Effector memory CD8-positive, alpha-beta T cell (primary cell): ENCODE results near the gene CDH4.

Experiments
- ATAC-seq: fragments of 150-1000 bp; cut with Tn5 transposase; replicated peaks from 2 replicates; pipeline ENCODE4 v1.10.0; 2021; ENCODE audit warnings: mild to moderate bottlenecking, moderate library complexity
- DNase-seq, 3 experiments: peaks; one replicate each; pipeline ENCODE4 v3.0.0; 2021
- H3K27ac Mint-ChIP-seq, 2 donors: one replicate each; pipeline ENCODE4 v1.8.0; 2022; ENCODE audit warnings: mild to moderate bottlenecking in 2 of 2, mixed read lengths in 2 of 2, moderate library complexity in 2 of 2
- H3K27me3 Mint-ChIP-seq, 2 donors: one replicate each; pipeline ENCODE4 v1.8.0; 2022; ENCODE audit warnings: mixed read lengths in 2 of 2
- H3K36me3 Mint-ChIP-seq: one replicate; pipeline ENCODE4 v1.8.0; 2022; ENCODE audit warnings: mild to moderate bottlenecking, moderate library complexity, mixed read lengths; ENCODE audit not compliant: insufficient read depth
- H3K4me1 Mint-ChIP-seq, 2 donors: one replicate each; pipeline ENCODE4 v1.8.0; 2022; ENCODE audit warnings: low read depth in 2 of 2, mixed read lengths in 2 of 2
- H3K4me3 Mint-ChIP-seq, 2 donors: one replicate each; pipeline ENCODE4 v1.8.0; 2022; ENCODE audit warnings: mild to moderate bottlenecking in 2 of 2, mixed read lengths in 2 of 2, moderate library complexity in 2 of 2
- H3K9me3 Mint-ChIP-seq, 2 donors: one replicate each; pipeline ENCODE4 v1.8.0; 2022; ENCODE audit warnings: mixed read lengths in 2 of 2

The CDH4 gene

GRCh38 chr20:61608275-61609085 lies 356.4 kb downstream of the CDH4 start:
- Mint-ChIP-seq H3K9me3 (peaks cover 0 to 12% of the 10 kb centered on the region in 2 donors), H3K36me3 (no peaks in the 10 kb centered on the region), H3K27me3 (peaks cover 0 to 6% of the 10 kb centered on the region in 2 donors), H3K27ac (no peak overlapping the region), H3K4me1 (no peaks in the 10 kb centered on the region), H3K4me3 (no peak overlapping the region)
- DNase-seq (no peak), ATAC-seq (no peak)

GRCh38 chr20:61609461-61609860 lies 357.4 kb downstream of the CDH4 start:
- Mint-ChIP-seq H3K4me1 (no peaks in the 10 kb centered on the region), H3K27ac (no peak overlapping the region), H3K4me3 (no peak overlapping the region), H3K27me3 (peaks cover 0 to 11% of the 10 kb centered on the region in 2 donors), H3K36me3 (no peaks in the 10 kb centered on the region), H3K9me3 (peaks cover 0 to 12% of the 10 kb centered on the region in 2 donors)
- ATAC-seq (no peak), DNase-seq (no peak)

GRCh38 chr20:61611401-61612180 lies 359.5 kb downstream of the CDH4 start:
- H3K9me3 Mint-ChIP-seq, result peaks cover 0 to 12% of the 10 kb centered on the region in 2 donors
- H3K4me1 Mint-ChIP-seq, result no peaks in the 10 kb centered on the region
- no peak overlapping the region for H3K4me3 Mint-ChIP-seq
- H3K27me3 Mint-ChIP-seq, result peaks cover 0 to 11% of the 10 kb centered on the region in 2 donors
- DNase-seq (no peak), ATAC-seq (no peak)
- H3K36me3 Mint-ChIP-seq, result no peaks in the 10 kb centered on the region
- no peak overlapping the region for H3K27ac Mint-ChIP-seq

GRCh38 chr20:61613917-61614705 lies 362.1 kb downstream of the CDH4 start:
- Mint-ChIP-seq H3K27me3 (peaks cover 0 to 11% of the 10 kb centered on the region in 2 donors), H3K4me3 (no peak overlapping the region), H3K27ac (no peak overlapping the region), H3K4me1 (no peaks in the 10 kb centered on the region), H3K36me3 (no peaks in the 10 kb centered on the region), H3K9me3 (peaks cover 0 to 12% of the 10 kb centered on the region in 2 donors)
- no peak for ATAC-seq
- no peak for DNase-seq

- Mint-ChIP-seq H3K9me3 (peaks cover 0 to 7% of the 10 kb centered on the region in 2 donors), H3K27ac (no peak overlapping the region), H3K36me3 (no peaks in the 10 kb centered on the region), H3K4me1 (no peaks in the 10 kb centered on the region), H3K4me3 (no peak overlapping the region), H3K27me3 (peaks cover 0 to 11% of the 10 kb centered on the region in 2 donors)
- DNase-seq (no peak), ATAC-seq (no peak)
Measured at GRCh38 chr20:61614706-61615100, 362.6 kb downstream of the CDH4 start.

- Mint-ChIP-seq H3K9me3 (no peaks in the 10 kb centered on the region), H3K36me3 (no peaks in the 10 kb centered on the region), H3K4me1 (no peaks in the 10 kb centered on the region), H3K27me3 (peaks cover 0 to 11% of the 10 kb centered on the region in 2 donors), H3K4me3 (no peak overlapping the region), H3K27ac (no peak overlapping the region)
- ATAC-seq (no peak), DNase-seq (no peak)
Measured at GRCh38 chr20:61615806-61616205, 363.7 kb downstream of the CDH4 start.

- no peaks in the 10 kb centered on the region for H3K9me3 Mint-ChIP-seq
- DNase-seq, result no peak
- ATAC-seq, result no peak
- H3K36me3 Mint-ChIP-seq, result no peaks in the 10 kb centered on the region
- H3K4me3 Mint-ChIP-seq, result no peak overlapping the region
- H3K27me3 Mint-ChIP-seq, result no peaks in the 10 kb centered on the region
- no peaks in the 10 kb centered on the region for H3K4me1 Mint-ChIP-seq
- no peak overlapping the region for H3K27ac Mint-ChIP-seq
Measured at GRCh38 chr20:61619751-61620150, 367.7 kb downstream of the CDH4 start.

GRCh38 chr20:61620174-61620573 lies 368.1 kb downstream of the CDH4 start:
- no peaks in the 10 kb centered on the region for H3K4me1 Mint-ChIP-seq
- no peaks in the 10 kb centered on the region for H3K27me3 Mint-ChIP-seq
- DNase-seq, result no peak
- H3K36me3 Mint-ChIP-seq, result no peaks in the 10 kb centered on the region
- no peaks in the 10 kb centered on the region for H3K9me3 Mint-ChIP-seq
- H3K4me3 Mint-ChIP-seq, result no peak overlapping the region
- H3K27ac Mint-ChIP-seq, result no peak overlapping the region
- ATAC-seq, result no peak

GRCh38 chr20:61621035-61621730 lies 369.1 kb downstream of the CDH4 start:
- Mint-ChIP-seq H3K27ac (no peak overlapping the region), H3K36me3 (no peaks in the 10 kb centered on the region), H3K4me3 (no peak overlapping the region), H3K9me3 (no peaks in the 10 kb centered on the region), H3K4me1 (no peaks in the 10 kb centered on the region), H3K27me3 (no peaks in the 10 kb centered on the region)
- ATAC-seq, result no peak
- no peak for DNase-seq

- Mint-ChIP-seq H3K4me1 (no peaks in the 10 kb centered on the region), H3K27ac (no peak overlapping the region), H3K27me3 (no peaks in the 10 kb centered on the region), H3K9me3 (no peaks in the 10 kb centered on the region), H3K4me3 (no peak overlapping the region), H3K36me3 (no peaks in the 10 kb centered on the region)
- DNase-seq (no peak), ATAC-seq (no peak)
Measured at GRCh38 chr20:61621852-61622251, 369.8 kb downstream of the CDH4 start.

- DNase-seq, result no peak
- Mint-ChIP-seq H3K36me3 (no peaks in the 10 kb centered on the region), H3K4me3 (no peak overlapping the region), H3K27me3 (peaks cover 0 to 7% of the 10 kb centered on the region in 2 donors), H3K27ac (no peak overlapping the region), H3K9me3 (no peaks in the 10 kb centered on the region), H3K4me1 (no peaks in the 10 kb centered on the region)
- no peak for ATAC-seq
Measured at GRCh38 chr20:61623451-61623850, 371.4 kb downstream of the CDH4 start.

- Mint-ChIP-seq H3K9me3 (no peaks in the 10 kb centered on the region), H3K4me3 (no peak overlapping the region), H3K4me1 (no peaks in the 10 kb centered on the region), H3K27ac (no peak overlapping the region), H3K36me3 (no peaks in the 10 kb centered on the region), H3K27me3 (peaks cover 0 to 7% of the 10 kb centered on the region in 2 donors)
- DNase-seq (no peak), ATAC-seq (no peak)
Measured at GRCh38 chr20:61625246-61625645, 373.2 kb downstream of the CDH4 start.

- Mint-ChIP-seq H3K4me1 (no peaks in the 10 kb centered on the region), H3K9me3 (no peaks in the 10 kb centered on the region), H3K27me3 (peaks cover 0 to 7% of the 10 kb centered on the region in 2 donors), H3K4me3 (no peak overlapping the region), H3K36me3 (no peaks in the 10 kb centered on the region), H3K27ac (no peak overlapping the region)
- no peak for DNase-seq
- ATAC-seq, result no peak
Measured at GRCh38 chr20:61626412-61626811, 374.4 kb downstream of the CDH4 start.
